Thoracic aorta (tissue), 2 donors: ENCODE data around the gene PPIE. TPM values are rescaled to one million over a fixed set of nuclear protein-coding genes. Genes with fewer than 3 reads are reported as not detected.

Experiments
- ATAC-seq: fragments of 150-250 bp; one replicate; pipeline ENCODE4 v1.8.0; 2017; ENCODE audit warnings: low read depth; ENCODE audit not compliant: insufficient number of reproducible peaks, low FRiP score
- DNase-seq: peaks from one replicate; pipeline ENCODE4 v3.0.0-alpha.2; 2020; ENCODE audit warnings: low spot score
- H3K27ac ChIP-seq, 2 donors: fragments of 200-600 bp; sonication (generic); 1 replicate in 1 of 2; 2 replicates in 1 of 2; pipeline ENCODE4 v1.5.1; 2016; ENCODE audit warnings: mild to moderate bottlenecking in 2 of 2, moderate library complexity in 2 of 2
- H3K27me3 ChIP-seq: fragments of 200-600 bp; sonication (generic); replicated peaks from 2 replicates; pipeline ENCODE4 v1.6.0; 2016; ENCODE audit warnings: mild to moderate bottlenecking; ENCODE audit not compliant: insufficient read depth
- H3K36me3 ChIP-seq: fragments of 200-600 bp; sonication (generic); one replicate; pipeline ENCODE4 v1.5.1; 2016
- H3K4me1 ChIP-seq, 2 donors: fragments of 200-600 bp; sonication (generic); 1 replicate in 1 of 2; 2 replicates in 1 of 2; pipeline versions ENCODE4 v1.5.1 to v1.6.0; 2016; ENCODE audit warnings: low read depth in 2 of 2, mild to moderate bottlenecking in 1 of 2; ENCODE audit not compliant: control insufficient read depth in 1 of 2
- H3K4me3 ChIP-seq: fragments of 200-600 bp; sonication (generic); 2 replicates; pipeline ENCODE4 v1.5.1; 2016; ENCODE audit warnings: mild to moderate bottlenecking
- H3K9me3 ChIP-seq: fragments of 200-600 bp; sonication (generic); 2 replicates; pipeline ENCODE4 v1.5.1; 2016
- total RNA-seq, 2 donors: library from RNA; depleted of rRNA; stranded (reverse); fragments of >200 nt; gene quantifications; one replicate each; pipeline versions ENCODE4 v1.1.0 to v1.2.3, GENCODE V29; 2016
- TF ChIP-seq, protein P1 (sequence below): fragments of 200-600 bp; sonication (generic); IDR thresholded peaks from one replicate; pipeline ENCODE4 v1.5.1; 2019; ENCODE audit warnings: antibody characterized with exemption

PPIE gene
- total RNA-seq, 2 donors from 2014 or later: 30.4 to 53.9 TPM

DNA sequence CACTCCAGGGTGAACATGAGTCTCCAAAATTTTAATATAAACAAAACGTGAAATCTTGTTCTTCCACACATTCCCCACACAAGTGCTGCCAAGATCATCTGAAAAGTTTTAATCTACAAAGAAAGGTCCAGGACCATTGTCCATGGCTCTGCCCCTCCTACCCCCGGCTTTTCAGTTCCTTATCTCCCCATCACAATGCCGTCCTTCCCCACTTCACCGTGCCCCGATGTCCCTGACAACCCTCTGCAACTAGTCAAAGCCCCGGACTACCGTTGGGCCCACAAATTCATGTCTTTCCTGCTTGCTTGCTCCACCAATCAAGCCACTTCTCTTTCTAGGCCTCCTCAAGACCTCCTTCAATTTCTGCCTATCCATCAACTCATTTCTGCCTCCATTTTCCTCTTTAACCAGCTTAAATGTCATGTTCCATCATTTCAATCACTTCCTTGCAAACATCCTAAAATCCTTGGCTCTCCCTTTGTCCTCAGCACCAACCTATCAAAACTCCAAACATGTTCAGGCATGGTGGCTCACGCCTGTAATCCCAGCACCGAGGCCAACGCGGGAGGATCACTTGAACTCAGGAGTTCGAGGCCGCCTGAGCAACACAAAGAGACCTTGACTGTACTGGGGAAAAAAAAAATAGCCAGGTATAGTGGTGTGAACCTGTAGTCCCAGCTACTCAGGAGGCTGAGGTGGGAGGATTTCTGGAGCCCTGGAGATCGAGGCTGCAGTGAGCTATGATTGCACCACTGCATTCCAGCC is 64.0 kb downstream of the PPIE start:
- Histone ChIP-seq H3K27me3 (no peaks in the 10 kb centered on the region), H3K4me3 (no peak overlapping the region), H3K36me3 (no peaks in the 10 kb centered on the region), H3K4me1 (peaks cover 0 to 4% of the 10 kb centered on the region in 2 donors), H3K27ac (no peak overlapping the region), H3K9me3 (no peaks in the 10 kb centered on the region)
- no peak for ATAC-seq
- no peak for DNase-seq
- TF ChIP-seq, protein P1, sequence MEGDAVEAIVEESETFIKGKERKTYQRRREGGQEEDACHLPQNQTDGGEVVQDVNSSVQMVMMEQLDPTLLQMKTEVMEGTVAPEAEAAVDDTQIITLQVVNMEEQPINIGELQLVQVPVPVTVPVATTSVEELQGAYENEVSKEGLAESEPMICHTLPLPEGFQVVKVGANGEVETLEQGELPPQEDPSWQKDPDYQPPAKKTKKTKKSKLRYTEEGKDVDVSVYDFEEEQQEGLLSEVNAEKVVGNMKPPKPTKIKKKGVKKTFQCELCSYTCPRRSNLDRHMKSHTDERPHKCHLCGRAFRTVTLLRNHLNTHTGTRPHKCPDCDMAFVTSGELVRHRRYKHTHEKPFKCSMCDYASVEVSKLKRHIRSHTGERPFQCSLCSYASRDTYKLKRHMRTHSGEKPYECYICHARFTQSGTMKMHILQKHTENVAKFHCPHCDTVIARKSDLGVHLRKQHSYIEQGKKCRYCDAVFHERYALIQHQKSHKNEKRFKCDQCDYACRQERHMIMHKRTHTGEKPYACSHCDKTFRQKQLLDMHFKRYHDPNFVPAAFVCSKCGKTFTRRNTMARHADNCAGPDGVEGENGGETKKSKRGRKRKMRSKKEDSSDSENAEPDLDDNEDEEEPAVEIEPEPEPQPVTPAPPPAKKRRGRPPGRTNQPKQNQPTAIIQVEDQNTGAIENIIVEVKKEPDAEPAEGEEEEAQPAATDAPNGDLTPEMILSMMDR: no peak

DNA sequence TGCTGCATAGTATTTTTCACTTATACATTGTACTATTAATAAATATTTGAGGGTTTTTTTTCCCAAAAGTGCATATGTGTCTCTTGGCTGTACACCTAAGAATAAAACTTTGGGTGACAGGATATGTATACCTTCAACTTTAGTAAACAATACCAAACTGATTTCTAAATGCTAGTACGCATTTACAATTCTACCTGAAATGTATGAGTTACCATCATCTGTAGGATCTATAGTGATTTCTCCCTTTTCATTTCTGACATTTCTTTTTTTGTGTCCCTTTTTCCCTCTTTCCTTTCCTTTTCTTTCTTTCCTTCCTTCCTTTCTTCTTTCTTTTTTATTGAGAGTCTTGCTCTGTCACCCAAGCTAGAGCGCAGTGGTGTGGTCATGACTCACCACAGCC is 66.7 kb downstream of the PPIE start:
- H3K9me3 ChIP-seq: no peaks in the 10 kb centered on the region
- DNase-seq: no peak
- no peak for ATAC-seq

DNA sequence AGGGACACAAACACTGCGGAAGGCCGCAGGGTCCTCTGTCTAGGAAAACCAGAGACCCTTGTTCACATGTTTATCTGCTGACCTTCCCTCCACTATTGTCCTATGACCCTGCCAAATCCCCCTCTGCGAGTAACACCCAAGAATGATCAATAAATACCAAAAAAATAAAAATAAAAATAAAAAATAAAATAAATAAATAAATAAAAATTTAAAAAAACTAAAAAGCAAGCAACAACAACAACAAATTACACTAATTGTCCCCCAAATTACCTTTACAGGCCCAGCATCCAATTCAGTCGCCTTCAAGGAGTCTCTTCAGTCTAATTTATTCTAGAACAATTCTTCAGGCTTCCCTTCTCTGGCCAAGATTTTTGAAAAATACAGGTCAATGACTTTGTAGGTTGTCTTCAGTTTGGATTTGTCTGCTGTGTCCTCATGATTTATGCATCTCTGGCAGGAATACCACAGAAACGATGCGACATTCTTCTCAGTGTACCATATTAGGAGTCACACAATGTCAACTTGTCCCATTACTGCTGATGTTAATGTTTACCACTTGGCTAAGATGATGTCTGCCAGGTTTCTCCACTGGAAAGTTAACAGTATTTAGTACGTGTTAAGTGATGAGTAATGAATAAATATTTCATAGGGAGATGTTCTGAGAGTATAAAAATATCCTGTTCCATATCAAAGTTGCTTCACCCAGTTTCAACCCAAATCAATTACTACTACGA is 70.3 kb downstream of the PPIE start:
- no peaks in the 10 kb centered on the region for H3K27me3 ChIP-seq
- H3K27ac ChIP-seq: no peak overlapping the region
- H3K4me3 ChIP-seq: no peak overlapping the region
- DNase-seq (no peak), ATAC-seq (no peak)
- TF ChIP-seq, protein P1: no peak
- no peaks in the 10 kb centered on the region for H3K4me1 ChIP-seq
- no peaks in the 10 kb centered on the region for H3K36me3 ChIP-seq
- H3K9me3 ChIP-seq: no peaks in the 10 kb centered on the region

More for the DNA sequence above, 66.7 kb downstream of the PPIE start:
- Histone ChIP-seq H3K36me3 (no peaks in the 10 kb centered on the region), H3K4me3 (no peak overlapping the region), H3K27me3 (no peaks in the 10 kb centered on the region), H3K27ac (no peak overlapping the region), H3K4me1 (no peaks in the 10 kb centered on the region)
- TF ChIP-seq, protein P1: no peak

DNA sequence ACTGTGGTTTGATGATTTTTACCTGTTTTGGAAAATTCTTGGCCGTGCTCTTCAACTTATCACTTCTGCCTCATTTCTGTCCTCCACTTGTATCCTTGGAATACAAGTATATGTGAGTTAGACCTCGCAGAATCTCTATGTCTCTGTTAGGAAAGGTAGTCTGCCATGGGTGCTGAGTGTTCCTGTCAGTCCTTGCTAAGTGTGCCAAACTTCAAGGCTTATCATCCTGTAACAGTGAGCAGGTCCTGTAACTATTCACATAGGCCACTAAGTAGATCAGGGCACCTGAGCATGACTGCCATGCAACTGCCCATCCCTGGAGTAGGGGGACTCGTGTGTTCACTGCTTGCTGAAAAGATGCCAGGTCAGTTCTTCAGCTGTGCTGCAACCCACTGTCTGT is 74.2 kb downstream of the PPIE start:
- Histone ChIP-seq H3K27ac (no peak overlapping the region), H3K36me3 (no peaks in the 10 kb centered on the region), H3K4me1 (no peaks in the 10 kb centered on the region), H3K9me3 (no peaks in the 10 kb centered on the region), H3K4me3 (no peak overlapping the region), H3K27me3 (no peaks in the 10 kb centered on the region)
- DNase-seq (no peak), ATAC-seq (no peak)
- TF ChIP-seq, protein P1: no peak

Other genes starting within 250 kb of the PPIE start
- not detected for gene BMP8A, start 247.2 kb upstream of the PPIE start, total RNA-seq
- gene PABPC4, start 162.1 kb upstream of the PPIE start, total RNA-seq: 100 to 1,000 TPM in 1 of 2 donors, 10 to 100 TPM in 1; 85.2 to 171 TPM
- gene HEYL, start 99.2 kb upstream of the PPIE start, total RNA-seq: 10 to 100 TPM; 45.6 to 91.2 TPM
- gene NT5C1A, start 66.8 kb upstream of the PPIE start, total RNA-seq: 1 to 10 TPM in 1 of 2 donors, not detected in 1; 2.8 TPM
- gene HPCAL4, start 47.4 kb upstream of the PPIE start, total RNA-seq: under 1 TPM in 1 of 2 donors, not detected in 1; 0.35 TPM
- gene OXCT2, start 32.5 kb downstream of the PPIE start, total RNA-seq: 1 to 10 TPM; 3.4 to 4.1 TPM
- 1 to 10 TPM in 1 of 2 donors, under 1 TPM in 1; 0.27 to 2.5 TPM for gene BMP8B, start 50.0 kb downstream of the PPIE start, total RNA-seq
- 10 to 100 TPM; 15.6 to 19.3 TPM for gene TRIT1, start 144.6 kb downstream of the PPIE start, total RNA-seq
- 1 to 10 TPM in 1 of 2 donors, under 1 TPM in 1; 0.42 to 3.9 TPM for gene MYCL, start 163.0 kb downstream of the PPIE start, total RNA-seq
- gene MFSD2A, start 216.3 kb downstream of the PPIE start, total RNA-seq: 10 to 100 TPM in 1 of 2 donors, 1 to 10 TPM in 1; 5.8 to 13.1 TPM